Measurements from ENCODE around the gene CCDC60.

The CCDC60 gene

GRCh38 chr12:119384340-119384739, 49.8 kb downstream of the CCDC60 start:
- no peak for DNase-seq (ENCODE audit: low read depth in 2 of 2)

GRCh38 chr12:119385659-119386058, 51.1 kb downstream of the CCDC60 start:
- no peak for DNase-seq (ENCODE audit: low read depth in 2 of 2)

GRCh38 chr12:119389687-119390086, 55.2 kb downstream of the CCDC60 start:
- DNase-seq (ENCODE audit: low read depth in 2 of 2): no peak

- no peak for DNase-seq (ENCODE audit: low read depth in 2 of 2)
These were observed 57.1 kb downstream of the CCDC60 start for GRCh38 chr12:119391673-119392072.

- DNase-seq (ENCODE audit: low read depth in 2 of 2): no peak
These were observed 59.1 kb downstream of the CCDC60 start for GRCh38 chr12:119393677-119394076.

- DNase-seq (ENCODE audit: low read depth in 2 of 2): no peak
These were observed 63.0 kb downstream of the CCDC60 start for GRCh38 chr12:119397540-119397939.

- no peak for DNase-seq (ENCODE audit: low read depth in 2 of 2)
These were observed 63.7 kb downstream of the CCDC60 start for GRCh38 chr12:119398190-119398589.

GRCh38 chr12:119399301-119399700, 64.8 kb downstream of the CCDC60 start:
- no peak for DNase-seq (ENCODE audit: low read depth in 2 of 2)

- DNase-seq (ENCODE audit: low read depth in 2 of 2): no peak
These were observed 71.8 kb downstream of the CCDC60 start for GRCh38 chr12:119406308-119406707.

- DNase-seq (ENCODE audit: low read depth in 2 of 2): no peak
These were observed 72.3 kb downstream of the CCDC60 start for GRCh38 chr12:119406811-119407210.

- no peak for DNase-seq (ENCODE audit: low read depth in 2 of 2)
These were observed 74.5 kb downstream of the CCDC60 start for GRCh38 chr12:119409043-119409442.

- no peak for DNase-seq (ENCODE audit: low read depth in 2 of 2)
These were observed 75.9 kb downstream of the CCDC60 start for GRCh38 chr12:119410396-119410795.

- DNase-seq (ENCODE audit: low read depth in 2 of 2): no peak
These were observed 77.8 kb downstream of the CCDC60 start for GRCh38 chr12:119412306-119412705.

- DNase-seq (ENCODE audit: low read depth in 2 of 2): peak; percentile 19 to 37
These were observed 78.6 kb downstream of the CCDC60 start for GRCh38 chr12:119412811-119413794.

- DNase-seq (ENCODE audit: low read depth in 2 of 2): no peak
These were observed 81.2 kb downstream of the CCDC60 start for GRCh38 chr12:119415714-119416113.

- DNase-seq (ENCODE audit: low read depth in 2 of 2): no peak
These were observed 82.9 kb downstream of the CCDC60 start for GRCh38 chr12:119417440-119417839.

- no peak for DNase-seq (ENCODE audit: low read depth in 2 of 2)
These were observed 84.9 kb downstream of the CCDC60 start for GRCh38 chr12:119419381-119419780.

GRCh38 chr12:119423285-119423684, 88.8 kb downstream of the CCDC60 start:
- no peak for DNase-seq (ENCODE audit: low read depth in 2 of 2)

- no peak for DNase-seq (ENCODE audit: low read depth in 2 of 2)
These were observed 91.1 kb downstream of the CCDC60 start for GRCh38 chr12:119425623-119426022.

- DNase-seq (ENCODE audit: low read depth in 2 of 2): no peak
These were observed 96.6 kb downstream of the CCDC60 start for GRCh38 chr12:119431151-119431550.

GRCh38 chr12:119432949-119433348, 98.4 kb downstream of the CCDC60 start:
- no peak for DNase-seq (ENCODE audit: low read depth in 2 of 2)

GRCh38 chr12:119440803-119441360, 106.4 kb downstream of the CCDC60 start:
- no peak for DNase-seq (ENCODE audit: low read depth in 2 of 2)

- peak; percentile 15 to 33 for DNase-seq (ENCODE audit: low read depth in 2 of 2)
These were observed 110.0 kb downstream of the CCDC60 start for GRCh38 chr12:119444462-119445044.
